Measurements from ENCODE around the gene RERE.

Gene RERE

DNA sequence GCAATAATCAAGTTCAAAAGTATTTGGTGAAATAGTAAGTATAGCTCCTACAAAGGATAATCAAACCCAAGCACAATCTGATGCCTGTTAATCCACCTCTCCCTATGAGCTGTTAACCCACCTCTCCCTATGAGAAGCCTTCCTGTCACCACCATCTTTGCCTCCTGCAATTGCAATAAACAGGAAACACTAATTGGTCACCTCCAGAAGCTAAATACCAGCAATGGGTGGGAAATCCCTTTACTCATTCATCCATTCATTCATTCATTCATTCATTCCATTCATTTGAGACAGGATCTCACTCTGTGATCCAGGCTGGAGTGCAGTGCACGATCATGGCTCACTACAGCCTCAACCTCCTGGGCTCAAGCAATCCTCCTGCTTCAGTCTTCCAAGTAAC, 132.8 kb downstream of the RERE start:
- DNase-seq = no peak

DNA sequence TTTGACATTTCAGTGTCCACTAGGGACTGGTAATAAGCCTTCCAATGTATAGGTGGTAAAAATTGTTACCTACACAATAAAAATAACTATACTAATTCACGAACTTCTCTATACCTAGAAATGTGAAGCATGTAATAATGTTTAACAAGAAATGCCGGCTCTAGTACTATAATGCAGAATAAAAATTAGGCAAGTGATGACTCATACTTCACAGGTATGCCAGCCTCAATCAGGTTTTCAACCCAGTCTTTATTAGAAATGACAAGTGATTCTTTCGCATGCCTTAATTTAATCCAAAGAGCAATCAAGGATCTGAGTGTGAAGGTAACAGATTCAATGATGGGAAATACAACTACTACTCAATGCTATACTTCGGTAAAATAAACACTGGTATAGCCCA, 134.9 kb downstream of the RERE start:
- no peak for DNase-seq

DNA sequence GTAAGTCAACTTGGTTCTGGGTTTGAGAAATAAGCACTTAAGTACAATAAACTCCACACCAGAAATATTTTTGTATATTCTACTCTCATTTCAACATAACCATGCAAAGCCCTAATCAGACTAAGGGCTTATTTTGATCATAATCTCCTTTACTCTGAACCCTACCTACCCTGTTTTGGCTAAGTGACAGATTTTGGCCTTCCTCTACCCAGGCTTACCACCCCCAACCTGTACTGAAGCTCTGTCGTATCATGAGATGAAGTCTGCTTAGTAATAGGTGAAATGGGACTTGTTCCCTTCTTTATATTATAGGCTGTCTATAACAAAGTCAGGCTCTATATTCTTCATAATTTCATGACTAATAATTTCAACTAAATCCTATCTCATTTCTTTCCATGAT, 135.5 kb downstream of the RERE start:
- DNase-seq = no peak

GRCh38 chr1:8680664-8681650, 136.5 kb downstream of the RERE start:
- no peak for DNase-seq

DNA sequence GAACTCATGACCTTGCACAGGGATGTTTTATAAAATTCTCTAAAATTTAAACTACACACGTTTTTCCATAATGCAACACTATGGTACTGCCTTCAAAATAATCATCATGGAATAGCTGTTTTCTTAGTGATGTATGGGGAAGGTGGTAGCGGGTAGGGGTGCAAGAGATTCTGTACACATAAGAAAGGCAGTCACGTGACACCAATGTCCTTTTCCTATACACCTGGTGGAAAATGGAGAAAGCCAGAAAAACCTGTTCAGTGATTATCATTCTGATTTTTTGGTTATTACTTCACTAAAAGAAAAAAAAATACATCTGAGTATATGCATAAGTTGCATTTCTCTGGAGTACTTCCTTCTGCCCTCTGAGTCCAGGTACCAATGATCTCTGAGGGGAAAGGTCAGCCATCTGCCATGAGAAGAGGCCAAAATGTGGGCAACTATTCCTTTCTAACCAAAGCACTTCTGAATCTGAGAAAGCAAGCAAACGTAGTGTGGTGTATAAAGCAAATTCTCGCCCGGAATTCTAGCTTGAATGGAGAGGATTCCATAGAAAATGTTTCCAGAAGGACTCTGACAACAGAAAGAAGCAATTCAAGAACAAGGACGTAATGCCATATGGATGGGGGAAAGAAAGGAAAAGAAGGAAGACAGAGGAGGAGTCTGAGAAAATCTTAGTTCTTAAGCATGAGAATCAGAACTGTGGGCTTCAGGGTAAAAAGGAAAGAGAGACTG, 137.3 kb downstream of the RERE start:
- no peak for DNase-seq

DNA sequence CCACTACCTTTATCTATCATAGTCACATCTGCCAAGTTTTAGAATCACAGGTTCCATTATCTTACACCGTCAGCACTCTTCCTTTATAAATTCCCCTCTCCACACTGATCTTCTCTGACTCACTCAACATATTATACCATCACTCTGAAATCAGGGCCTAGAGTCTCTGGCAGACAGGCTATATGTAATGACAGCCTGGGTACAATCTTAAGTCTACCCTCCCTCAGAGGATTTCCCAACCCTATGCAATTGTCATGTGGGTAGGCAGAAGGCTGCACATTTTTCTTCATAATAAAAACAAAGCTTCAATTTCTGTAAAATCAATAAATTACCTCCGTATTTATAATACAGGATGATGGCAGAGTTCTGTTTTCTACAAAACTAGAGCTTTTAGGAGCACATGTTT, 138.0 kb downstream of the RERE start:
- DNase-seq = peak; percentile 42

- no peak for DNase-seq
Measured at GRCh38 chr1:8678673-8679394, 138.6 kb downstream of the RERE start.

GRCh38 chr1:8677782-8678181, 139.7 kb downstream of the RERE start:
- DNase-seq = no peak

DNA sequence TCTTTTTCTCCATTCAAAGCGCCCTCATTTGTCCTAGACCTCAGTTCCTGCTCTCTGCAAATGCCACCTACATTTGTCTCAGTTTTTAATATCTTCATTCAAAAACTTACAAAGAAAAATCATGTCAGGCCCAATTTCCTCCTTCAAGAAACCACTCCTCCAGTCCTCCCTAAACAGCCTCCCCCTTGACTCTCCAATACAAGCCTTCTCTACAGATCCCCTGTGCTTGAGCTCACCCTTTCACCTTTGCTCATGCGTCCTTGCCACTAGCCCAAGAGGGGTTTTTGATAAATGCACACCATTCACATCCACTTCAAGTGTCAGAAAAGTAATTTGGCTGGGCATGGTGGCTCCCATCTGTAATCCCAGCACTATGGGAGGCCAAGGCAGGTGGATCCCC, 140.6 kb downstream of the RERE start:
- DNase-seq = no peak

DNA sequence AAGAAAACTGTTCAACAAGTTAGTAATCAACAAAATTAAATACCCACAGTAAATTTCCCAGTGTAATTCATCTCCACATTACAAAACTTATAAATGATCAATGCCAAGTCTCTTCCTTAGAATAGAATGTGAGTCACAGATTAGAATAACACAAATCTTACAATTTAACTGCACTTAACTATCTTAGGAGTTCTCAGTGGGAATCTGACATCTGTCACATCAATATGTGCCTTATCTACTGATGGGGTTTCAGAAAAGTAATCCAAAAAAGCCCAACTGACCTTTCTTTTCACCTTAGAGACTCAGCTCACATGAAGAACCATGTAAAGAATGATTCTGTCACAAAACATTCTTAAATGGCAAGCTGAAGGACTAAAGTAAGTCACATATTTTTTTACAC, 141.4 kb downstream of the RERE start:
- DNase-seq = no peak

DNA sequence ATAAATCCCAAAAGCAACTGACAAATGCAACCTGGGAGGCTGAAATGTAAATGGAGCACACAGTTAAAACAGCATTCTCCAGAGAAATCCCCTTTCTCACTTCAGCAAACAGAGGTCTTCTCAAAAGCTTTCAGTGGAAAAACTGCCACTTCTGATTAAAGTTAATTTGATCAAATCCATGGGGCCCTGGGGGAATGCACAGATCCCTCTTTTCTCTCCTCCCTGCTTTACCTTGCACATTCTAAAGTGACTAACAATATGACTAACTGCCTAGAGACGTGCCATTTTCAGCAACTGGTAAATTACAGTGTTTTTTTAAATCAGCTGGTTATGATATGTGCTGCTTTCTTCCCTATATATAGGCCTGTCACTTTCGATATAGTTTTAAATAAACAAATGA, 142.5 kb downstream of the RERE start:
- no peak for DNase-seq

DNA sequence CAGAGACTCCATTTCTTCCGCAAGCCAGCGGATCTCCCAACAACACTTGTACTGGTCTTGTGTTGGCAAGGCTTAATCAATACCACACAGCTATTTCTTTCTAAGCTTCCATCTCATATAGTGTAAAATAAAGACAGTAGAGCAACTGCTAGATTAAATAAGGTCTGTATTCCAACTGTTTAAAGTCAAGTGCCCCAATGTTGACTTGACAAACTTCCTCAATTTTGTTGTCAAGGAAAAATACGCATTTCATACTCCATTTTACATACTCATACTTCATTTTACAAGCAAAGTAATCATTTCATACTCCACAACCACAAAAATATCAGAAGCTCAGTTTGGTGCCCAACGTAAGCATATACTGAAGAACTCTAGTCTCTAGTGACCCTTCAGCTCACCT, 143.0 kb downstream of the RERE start:
- DNase-seq = no peak

GRCh38 chr1:8671306-8671917, 146.0 kb downstream of the RERE start:
- DNase-seq = peak; percentile 74

GRCh38 chr1:8670371-8670818, 147.0 kb downstream of the RERE start:
- DNase-seq = no peak

- no peak for DNase-seq
Measured at GRCh38 chr1:8669606-8670335, 147.7 kb downstream of the RERE start.

GRCh38 chr1:8667869-8668594, 149.4 kb downstream of the RERE start:
- DNase-seq = no peak

GRCh38 chr1:8666389-8667167, 150.9 kb downstream of the RERE start:
- no peak for DNase-seq

DNA sequence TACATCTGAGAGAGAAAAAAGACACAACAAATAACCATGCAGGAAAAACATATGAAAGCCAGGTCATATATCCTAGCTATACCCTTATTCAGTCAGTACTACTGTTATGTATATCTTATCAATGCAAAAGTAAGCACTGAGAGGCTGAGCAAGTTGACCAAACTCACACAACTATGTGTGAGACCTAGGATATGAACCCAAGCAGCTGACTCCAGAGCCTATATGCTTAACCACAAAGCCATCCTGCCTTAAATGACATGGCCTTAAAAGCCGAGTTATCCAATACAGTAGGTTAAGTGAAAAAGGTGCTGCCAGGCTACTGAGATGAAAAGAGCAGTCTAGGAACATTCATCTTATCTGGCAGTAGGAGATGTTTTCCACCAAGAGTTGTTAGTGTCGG, 151.6 kb downstream of the RERE start:
- DNase-seq = no peak

GRCh38 chr1:8664887-8665286, 152.6 kb downstream of the RERE start:
- DNase-seq = no peak

DNA sequence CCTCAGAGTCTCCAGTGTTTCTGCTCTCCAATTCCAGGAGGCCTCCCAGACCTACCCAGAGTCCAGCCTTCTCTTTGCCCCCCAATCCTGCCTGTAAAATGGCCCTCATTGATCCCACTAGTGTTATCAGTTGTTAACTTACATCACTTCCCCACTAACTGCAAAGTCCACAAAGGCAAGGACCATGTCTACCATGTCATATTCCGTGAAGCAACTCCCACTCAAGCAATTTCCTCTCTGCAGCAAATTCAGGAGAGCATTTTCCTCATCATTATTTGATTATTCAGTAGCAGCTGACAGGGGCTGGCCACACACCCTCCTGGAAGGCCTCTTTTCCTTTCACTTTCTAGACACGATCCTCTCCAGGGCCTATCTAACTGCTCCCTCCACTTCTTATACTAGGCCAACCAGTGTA, 153.5 kb downstream of the RERE start:
- peak; percentile 87 for DNase-seq
